GM19455 (cell line): ENCODE results near the gene CLTB.

Experiments used
- ATAC-seq: cut with Tn5 transposase; IDR thresholded peaks from one replicate; pipeline ENCODE4 v1.9.1; 2021; ENCODE audit not compliant: unreplicated experiment

Gene CLTB

DNA sequence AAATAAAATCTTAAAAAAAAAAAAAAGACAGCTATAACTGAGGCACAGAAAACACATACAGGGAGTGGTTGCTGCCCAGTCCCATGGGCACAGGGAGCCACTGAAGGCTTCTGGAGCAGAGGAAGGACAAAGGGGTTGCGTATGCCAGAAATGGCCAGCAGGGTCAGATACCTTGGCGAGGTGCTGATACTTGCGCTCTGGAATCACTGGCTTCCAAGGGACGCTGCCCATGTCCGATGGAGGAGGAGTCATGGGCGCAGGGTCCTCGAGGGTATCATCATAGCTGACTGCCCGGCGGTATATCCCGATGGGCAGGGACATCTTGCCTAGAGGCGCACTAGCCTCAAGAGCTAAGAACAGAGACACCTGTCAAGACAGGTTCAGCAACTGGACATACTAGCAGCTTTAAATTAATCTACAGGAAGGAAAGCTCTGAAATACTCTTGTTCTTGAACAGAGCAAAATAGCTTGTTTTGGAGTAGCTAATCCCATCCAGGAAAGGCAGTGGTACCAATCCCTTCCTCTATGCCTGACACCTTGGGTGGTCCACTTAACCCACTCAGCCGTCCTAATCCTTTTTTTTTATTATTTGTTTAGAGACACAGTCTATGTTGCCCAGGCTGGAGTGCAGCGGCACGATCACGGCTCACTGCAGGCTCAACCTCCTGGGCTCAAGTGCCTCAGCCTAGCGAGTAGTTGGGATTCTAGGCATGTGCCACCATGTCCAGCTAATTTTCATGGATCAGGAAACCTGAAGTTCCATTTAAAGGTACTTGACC, 60.8 kb downstream of the CLTB start:
- no peak for ATAC-seq

DNA sequence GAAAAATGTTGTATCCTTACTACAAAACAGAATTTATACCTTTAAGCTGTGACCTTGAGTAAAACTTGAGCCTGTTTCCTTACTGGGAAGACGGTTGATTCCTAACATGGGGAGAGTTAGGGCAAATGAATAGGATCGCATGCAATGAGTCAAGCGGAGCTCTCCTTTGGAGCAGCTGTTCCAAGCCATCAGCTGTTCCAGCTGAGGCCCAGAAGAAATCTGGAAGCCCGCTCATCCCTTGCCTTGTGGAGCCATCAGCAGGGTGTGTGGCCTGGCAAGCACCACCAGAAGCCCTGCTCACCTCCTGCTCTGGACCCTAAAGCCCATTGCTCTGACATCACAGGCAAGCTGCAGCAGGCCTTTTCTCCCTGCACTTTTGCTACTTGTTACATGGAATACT, 62.8 kb downstream of the CLTB start:
- no peak for ATAC-seq

DNA sequence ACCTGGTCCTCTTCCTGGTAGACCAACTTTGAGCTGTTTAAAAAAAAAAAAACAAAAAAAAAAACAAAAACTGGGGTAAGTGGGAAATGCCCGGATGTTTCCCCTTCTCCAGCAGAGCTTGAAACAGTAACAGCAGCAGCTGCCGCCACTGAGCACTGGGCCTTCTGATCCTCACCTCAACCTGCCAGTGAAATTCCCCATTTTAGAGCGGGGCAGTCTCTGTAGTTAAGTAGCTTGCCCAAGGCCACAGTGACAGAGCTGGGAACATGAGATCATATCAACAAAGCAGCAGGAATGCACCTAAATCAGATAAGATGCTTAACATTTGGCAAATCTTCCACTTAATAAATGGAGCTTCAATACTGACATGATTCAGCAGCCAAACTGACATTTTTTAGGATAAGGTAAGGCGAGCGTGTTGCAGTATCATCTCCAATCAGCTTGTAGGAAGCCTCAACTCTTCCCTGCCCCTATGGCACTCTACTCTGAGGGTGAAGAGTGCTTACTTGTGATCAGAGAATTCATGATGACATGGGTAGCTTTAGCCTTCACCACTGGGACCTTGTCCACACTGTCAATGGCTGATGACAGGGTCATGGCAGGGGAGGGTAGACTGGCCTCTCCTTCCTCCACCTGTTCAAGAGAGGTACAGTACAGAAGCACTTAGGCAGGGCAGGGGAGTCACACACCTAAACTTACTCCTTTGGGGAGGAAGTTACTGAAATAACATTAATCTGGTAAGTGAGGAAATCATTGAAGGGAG, 64.0 kb downstream of the CLTB start:
- ATAC-seq, result no peak

- ATAC-seq, result no peak
Measured at GRCh38 chr5:176350416-176350815, 65.9 kb downstream of the CLTB start.

- ATAC-seq, result no peak
Measured at GRCh38 chr5:176342766-176343458, 73.4 kb downstream of the CLTB start.
